ENCODE data around the gene SPOCK3. TPM values are rescaled to one million over a fixed set of nuclear protein-coding genes. Genes with fewer than 3 reads are reported as not detected.
"Not testable (repeated sequence)": the region's sequence is repeated elsewhere in the genome, so short reads cannot be mapped to it uniquely, and the experiment has no call there.

The SPOCK3 gene
- total RNA-seq (2021) (not detected in 2 replicates), Bru-seq, nascent RNA (percentile 1 among the genes with signal in this experiment), BruChase-seq, experiment 1, labeled RNA remaining after a 2-hour chase (percentile 0 among the genes with signal in this experiment), BruChase-seq, experiment 2, labeled RNA remaining after a 6-hour chase (percentile 0 among the genes with signal in this experiment)
- long read RNA-seq = 0 reads

DNA sequence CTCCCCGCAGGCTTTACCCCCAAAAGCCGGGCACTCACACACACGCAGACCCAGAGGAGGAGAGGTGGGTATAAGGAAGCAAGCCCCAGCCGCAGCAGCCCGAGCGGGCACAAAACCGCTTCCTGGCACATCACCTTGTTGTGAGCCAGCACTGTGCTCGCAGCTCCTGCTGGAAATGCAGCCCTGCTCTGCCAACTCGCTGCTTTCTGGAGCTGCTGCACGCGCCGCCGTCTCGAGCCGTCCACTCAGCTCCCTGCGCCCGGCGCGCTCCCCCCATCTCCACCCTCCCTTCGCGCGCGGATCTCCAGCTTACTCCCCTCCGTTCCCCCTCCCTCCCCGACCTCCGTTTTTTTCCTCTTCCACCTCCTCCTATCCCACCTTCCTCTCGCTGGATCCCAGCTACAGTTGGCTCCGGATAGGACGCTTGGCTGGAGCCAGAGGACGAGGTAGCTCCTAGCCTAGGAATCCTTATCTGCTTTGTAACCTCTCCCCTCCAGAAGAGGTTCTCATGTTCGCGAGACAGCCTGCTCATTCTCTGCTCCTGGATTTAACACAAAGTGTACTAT, at the start of gene SPOCK3:
TSS of gene SPOCK3 (minus strand) at position 179 of the 566 bp plus-strand sequence.
- H3K27ac ChIP-seq (ENCODE audit: low read depth, low read length, poor library complexity, severe bottlenecking) = no peak within 1 kb of the TSS
- peaks cover 68% of the 10 kb centered on the region for H3K27me3 ChIP-seq (replicated peaks; ENCODE audit: insufficient read depth, low read depth, low read length, poor library complexity)
- CTCF ChIA-PET = no interaction called here
- no peak for TF ChIP-seq EZH2 (IDR thresholded peaks at IDR 0.05; ENCODE audit: borderline replicate concordance, low read depth, low read length, poor library complexity, severe bottlenecking)
- TF ChIP-seq, protein P1, sequence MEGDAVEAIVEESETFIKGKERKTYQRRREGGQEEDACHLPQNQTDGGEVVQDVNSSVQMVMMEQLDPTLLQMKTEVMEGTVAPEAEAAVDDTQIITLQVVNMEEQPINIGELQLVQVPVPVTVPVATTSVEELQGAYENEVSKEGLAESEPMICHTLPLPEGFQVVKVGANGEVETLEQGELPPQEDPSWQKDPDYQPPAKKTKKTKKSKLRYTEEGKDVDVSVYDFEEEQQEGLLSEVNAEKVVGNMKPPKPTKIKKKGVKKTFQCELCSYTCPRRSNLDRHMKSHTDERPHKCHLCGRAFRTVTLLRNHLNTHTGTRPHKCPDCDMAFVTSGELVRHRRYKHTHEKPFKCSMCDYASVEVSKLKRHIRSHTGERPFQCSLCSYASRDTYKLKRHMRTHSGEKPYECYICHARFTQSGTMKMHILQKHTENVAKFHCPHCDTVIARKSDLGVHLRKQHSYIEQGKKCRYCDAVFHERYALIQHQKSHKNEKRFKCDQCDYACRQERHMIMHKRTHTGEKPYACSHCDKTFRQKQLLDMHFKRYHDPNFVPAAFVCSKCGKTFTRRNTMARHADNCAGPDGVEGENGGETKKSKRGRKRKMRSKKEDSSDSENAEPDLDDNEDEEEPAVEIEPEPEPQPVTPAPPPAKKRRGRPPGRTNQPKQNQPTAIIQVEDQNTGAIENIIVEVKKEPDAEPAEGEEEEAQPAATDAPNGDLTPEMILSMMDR (conservative IDR thresholded peaks at IDR 0.05; ENCODE audit: low read depth, low read length) = no peak
- H3K4me3 ChIP-seq (ENCODE audit: low read depth, low read length, poor library complexity, severe bottlenecking) = peak within 1 kb of the TSS; percentile 37
- POLR2A ChIA-PET (ENCODE audit: low non-redundant PET) = no interaction called here
- intact Hi-C loops (cut with micrococcal nuclease; ENCODE audit: unreplicated experiment) = no loop called here
- DNase-seq (ENCODE audit: low spot score) = peak; percentile 31
- no TSS peak for BruUV-seq (replicated peaks)
- H3K4me1 ChIP-seq (ENCODE audit: insufficient read depth, low read length, poor library complexity, severe bottlenecking) = peaks cover 7% of the 10 kb centered on the region
- no peaks in the 10 kb centered on the region for H3K36me3 ChIP-seq (ENCODE audit: insufficient read depth, low read length, poor library complexity, severe bottlenecking)
- H3K9me3 ChIP-seq (ENCODE audit: low read depth, low read length, poor library complexity, severe bottlenecking) = no peaks in the 10 kb centered on the region

DNA sequence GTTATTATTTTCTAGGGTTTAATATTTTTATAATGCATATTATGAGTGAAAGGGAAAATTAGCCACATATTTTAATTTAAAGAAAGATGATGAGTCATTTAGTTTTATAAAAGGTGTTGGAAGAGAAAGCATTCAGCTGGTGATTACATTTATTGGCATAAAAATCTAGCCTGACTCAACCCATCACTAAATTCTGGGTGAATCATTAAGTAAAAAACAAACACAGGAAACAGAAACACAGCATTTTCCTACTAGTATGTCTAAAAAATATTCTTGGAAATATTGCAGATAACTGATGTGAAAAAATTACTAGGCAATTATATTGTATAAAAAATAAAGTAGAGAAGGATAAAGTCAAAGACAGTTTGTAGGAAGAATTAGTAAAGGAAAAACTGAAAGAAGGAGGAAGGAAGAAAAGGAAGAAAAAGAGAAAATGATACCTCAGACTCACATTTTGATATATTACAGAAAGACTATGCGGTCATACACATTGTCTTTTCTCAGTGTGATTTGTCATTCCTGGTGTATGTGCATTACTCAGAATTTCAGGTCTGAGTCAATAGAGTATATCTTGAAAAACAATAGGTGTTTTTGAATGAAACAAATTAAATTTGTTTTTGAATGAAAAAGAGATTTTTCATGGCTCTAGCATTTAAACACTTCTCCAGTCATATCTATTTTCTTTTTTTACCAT, 48.0 kb upstream of the SPOCK3 start:
- POLR2A ChIA-PET (ENCODE audit: low non-redundant PET) = no interaction called here
- Histone ChIP-seq H3K4me1 (ENCODE audit: insufficient read depth, low read length, poor library complexity, severe bottlenecking) (no peaks in the 10 kb centered on the region), H3K9me3 (ENCODE audit: low read depth, low read length, poor library complexity, severe bottlenecking) (no peaks in the 10 kb centered on the region), H3K4me3 (ENCODE audit: low read depth, low read length, poor library complexity, severe bottlenecking) (no peak overlapping the region), H3K27me3 (replicated peaks; ENCODE audit: insufficient read depth, low read depth, low read length, poor library complexity) (no peaks in the 10 kb centered on the region), H3K36me3 (ENCODE audit: insufficient read depth, low read length, poor library complexity, severe bottlenecking) (no peaks in the 10 kb centered on the region), H3K27ac (ENCODE audit: low read depth, low read length, poor library complexity, severe bottlenecking) (no peak overlapping the region)
- TF ChIP-seq, protein P1 (conservative IDR thresholded peaks at IDR 0.05; ENCODE audit: low read depth, low read length) = no peak
- TF ChIP-seq EZH2 (IDR thresholded peaks at IDR 0.05; ENCODE audit: borderline replicate concordance, low read depth, low read length, poor library complexity, severe bottlenecking) = no peak
- no TSS peak for BruUV-seq (replicated peaks)
- CTCF ChIA-PET = no interaction called here
- no peak for DNase-seq (ENCODE audit: low spot score)
- intact Hi-C loops (cut with micrococcal nuclease; ENCODE audit: unreplicated experiment) = no loop called here

DNA sequence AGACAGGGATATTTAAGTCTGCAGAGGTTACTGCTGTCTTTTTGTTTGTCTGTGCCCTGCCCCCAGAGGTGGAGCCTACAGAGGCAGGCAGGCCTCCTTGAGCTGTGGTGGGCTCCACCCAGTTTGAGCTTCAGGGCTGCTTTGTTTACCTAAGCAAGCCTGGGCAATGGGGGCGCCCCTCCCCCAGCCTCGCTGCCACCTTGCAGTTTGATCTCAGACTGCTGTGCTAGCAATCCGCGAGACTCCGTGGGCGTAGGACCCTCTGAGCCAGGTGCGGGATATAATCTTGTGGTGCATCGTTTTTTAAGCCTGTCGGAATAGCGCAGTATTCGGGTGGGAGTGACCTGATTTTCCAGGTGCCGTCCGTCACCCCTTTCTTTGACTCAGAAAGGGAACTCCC, 47.3 kb upstream of the SPOCK3 start:
- H3K27ac ChIP-seq (ENCODE audit: low read depth, low read length, poor library complexity, severe bottlenecking); H3K27me3 ChIP-seq (replicated peaks; ENCODE audit: insufficient read depth, low read depth, low read length, poor library complexity); BruUV-seq (replicated peaks); CTCF ChIA-PET; POLR2A ChIA-PET (ENCODE audit: low non-redundant PET); DNase-seq (ENCODE audit: low spot score); H3K4me1 ChIP-seq (ENCODE audit: insufficient read depth, low read length, poor library complexity, severe bottlenecking); intact Hi-C loops (cut with micrococcal nuclease; ENCODE audit: unreplicated experiment); H3K36me3 ChIP-seq (ENCODE audit: insufficient read depth, low read length, poor library complexity, severe bottlenecking); H3K4me3 ChIP-seq (ENCODE audit: low read depth, low read length, poor library complexity, severe bottlenecking); H3K9me3 ChIP-seq (ENCODE audit: low read depth, low read length, poor library complexity, severe bottlenecking): not testable (repeated sequence)
